SU-DHL-6 (cell line): ENCODE data around the gene SNX17.

ENCODE experiments used
- EZH2phosphoT487 ChIP-seq: fragments of 200-600 bp; sonication (generic), shearing (Covaris generic); conservative IDR thresholded peaks from 2 replicates; pipeline ENCODE4 v1.6.1; 2018; ENCODE audit warnings: mild to moderate bottlenecking, antibody characterized with exemption, low read length, moderate library complexity, mixed read lengths
- TF ChIP-seq, protein P1 (sequence below): fragments of 200-600 bp; sonication (generic); IDR thresholded peaks from one replicate; pipeline ENCODE4 v1.5.1; 2017; ENCODE audit warnings: antibody characterized with exemption, mild to moderate bottlenecking, low read length, moderate library complexity; ENCODE audit not compliant: insufficient read depth, poor library complexity, severe bottlenecking

DNA sequence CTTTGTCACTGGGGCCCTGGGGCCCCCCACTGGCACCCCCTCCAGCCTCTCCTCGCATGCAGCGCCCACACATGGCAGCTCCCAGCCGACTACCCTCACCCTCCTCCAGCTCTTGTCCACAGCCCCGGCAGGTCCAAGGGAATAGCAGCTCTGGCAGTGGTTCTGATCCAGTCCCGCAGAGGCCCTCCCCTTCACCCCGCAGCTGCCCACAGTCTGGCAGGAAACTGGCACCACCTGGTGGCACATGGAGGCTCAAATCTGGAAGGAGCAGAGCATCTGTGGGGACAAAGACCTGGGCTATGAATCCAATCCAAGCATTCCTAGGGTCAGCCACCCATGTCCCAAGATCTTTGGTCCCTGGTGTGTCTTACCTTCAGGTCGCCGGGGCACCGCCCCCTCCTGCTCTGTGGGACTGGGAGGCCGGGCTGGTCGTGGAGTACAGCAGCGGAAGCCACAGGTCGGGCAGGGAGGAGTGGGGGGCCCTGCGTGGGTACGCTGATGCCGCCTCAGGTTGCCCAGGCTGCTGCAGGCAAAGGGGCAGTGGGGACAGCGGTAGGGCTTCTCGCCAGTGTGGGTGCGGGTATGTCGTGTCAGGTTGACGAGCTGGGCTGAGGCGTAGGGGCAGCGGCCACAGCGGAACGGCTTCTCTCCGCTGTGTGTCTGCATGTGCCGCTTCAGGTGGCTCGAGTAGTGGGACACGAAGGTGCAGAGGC lies 7.8 kb downstream of the SNX17 start:
- TF ChIP-seq, protein P1, sequence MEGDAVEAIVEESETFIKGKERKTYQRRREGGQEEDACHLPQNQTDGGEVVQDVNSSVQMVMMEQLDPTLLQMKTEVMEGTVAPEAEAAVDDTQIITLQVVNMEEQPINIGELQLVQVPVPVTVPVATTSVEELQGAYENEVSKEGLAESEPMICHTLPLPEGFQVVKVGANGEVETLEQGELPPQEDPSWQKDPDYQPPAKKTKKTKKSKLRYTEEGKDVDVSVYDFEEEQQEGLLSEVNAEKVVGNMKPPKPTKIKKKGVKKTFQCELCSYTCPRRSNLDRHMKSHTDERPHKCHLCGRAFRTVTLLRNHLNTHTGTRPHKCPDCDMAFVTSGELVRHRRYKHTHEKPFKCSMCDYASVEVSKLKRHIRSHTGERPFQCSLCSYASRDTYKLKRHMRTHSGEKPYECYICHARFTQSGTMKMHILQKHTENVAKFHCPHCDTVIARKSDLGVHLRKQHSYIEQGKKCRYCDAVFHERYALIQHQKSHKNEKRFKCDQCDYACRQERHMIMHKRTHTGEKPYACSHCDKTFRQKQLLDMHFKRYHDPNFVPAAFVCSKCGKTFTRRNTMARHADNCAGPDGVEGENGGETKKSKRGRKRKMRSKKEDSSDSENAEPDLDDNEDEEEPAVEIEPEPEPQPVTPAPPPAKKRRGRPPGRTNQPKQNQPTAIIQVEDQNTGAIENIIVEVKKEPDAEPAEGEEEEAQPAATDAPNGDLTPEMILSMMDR, result no peak
- no peak for TF ChIP-seq EZH2phosphoT487
